ENCODE measurements around the gene SPATA4.
"Not testable (repeated sequence)": the region's sequence is repeated elsewhere in the genome, so short reads cannot be mapped to it uniquely, and the experiment has no call there.

Gene SPATA4

DNA sequence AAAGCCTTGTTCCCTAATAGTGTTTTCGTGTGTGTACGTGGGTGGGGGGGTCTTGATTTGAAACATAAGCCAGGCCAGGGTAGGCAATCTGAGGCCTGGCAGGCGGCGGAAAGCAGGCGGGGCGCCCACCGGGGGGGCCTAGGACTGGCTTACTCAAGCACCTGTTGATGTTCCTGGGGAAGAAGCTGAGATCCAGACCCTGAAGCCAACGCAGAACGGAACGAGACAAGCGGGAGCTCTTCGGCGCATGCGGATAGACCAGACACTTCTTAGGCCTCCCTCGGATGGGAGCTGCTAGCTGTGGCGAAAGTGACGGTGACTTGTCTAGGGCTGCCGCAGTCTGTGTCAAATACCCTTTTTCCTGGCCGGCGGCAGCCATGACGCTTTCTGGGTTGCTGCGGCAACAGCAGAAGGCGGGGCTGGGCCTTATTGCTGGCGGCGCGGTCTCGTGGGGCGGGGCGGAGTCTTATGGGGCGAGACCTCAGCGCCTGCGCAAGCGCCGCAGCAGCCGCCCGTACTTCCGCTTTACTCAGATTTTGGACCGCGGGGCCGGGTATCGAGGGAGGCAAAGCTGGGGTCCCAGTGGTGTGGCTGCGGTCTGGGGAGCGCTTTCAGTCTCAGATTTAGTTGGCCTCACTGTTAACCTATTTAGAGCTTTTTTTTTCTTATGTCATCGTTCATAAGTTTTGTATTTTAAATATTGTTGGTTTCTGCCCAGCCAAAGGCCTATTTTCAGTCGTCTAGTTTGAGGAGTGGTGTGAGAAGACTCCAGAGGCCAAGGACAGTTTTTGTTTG is at the start of gene SPATA4:
Gene SPATA4 (minus strand): TSS at position 402 of the 795 bp plus-strand sequence. CDS start 23 bp downstream, at position 379.
- DNase-seq (ENCODE audit: low read depth) = peak; percentile 93

DNA sequence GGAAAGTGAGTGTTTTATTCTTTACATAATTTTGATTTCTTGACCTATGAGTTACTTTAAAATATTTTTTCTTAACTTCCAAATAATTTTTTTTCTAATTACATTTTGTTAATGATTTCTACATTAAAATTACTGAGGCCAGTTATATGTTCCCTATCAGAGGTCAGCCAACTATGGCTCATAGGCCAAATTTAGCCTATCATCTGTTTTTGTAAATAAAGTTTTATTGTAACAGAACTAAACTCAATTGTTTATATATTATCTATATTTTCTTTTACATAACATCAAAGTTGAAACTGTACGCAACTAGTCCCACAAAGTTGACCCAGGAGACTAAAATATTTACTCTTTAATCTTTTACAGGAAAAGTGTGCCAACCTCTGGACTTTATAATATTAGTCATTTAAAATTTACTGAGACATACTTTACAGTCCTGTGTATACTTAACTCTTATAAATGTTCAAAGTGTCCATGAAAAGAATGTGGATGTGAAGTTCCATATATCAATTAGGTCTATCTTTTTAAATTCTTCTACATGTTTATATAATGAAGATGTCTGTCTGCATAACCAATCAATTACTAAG is 47.5 kb upstream of the SPATA4 start:
- no peak for DNase-seq (ENCODE audit: low read depth)

DNA sequence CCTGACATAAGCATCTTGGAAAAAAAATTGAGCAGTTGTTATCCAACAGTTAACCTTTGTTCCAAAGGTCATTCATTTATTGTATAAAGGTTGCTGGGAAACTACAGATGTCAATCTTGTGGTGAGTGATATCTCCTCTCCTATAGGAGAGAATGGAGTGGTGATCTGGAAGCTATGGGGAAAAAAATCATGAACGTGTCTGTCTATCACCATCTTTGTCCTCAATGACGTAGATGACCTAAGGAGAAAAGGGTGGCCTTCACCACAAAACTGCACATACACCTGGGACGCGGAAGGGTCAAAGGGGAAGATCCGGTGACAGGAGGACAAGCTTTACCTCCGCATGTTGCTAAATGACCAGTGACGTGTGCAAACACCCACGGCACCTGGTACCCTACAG is 46.3 kb upstream of the SPATA4 start:
- no peak for DNase-seq (ENCODE audit: low read depth)

GRCh38 chr4:176238826-176239225 is 43.4 kb upstream of the SPATA4 start:
- no peak for DNase-seq (ENCODE audit: low read depth)

- peak; percentile 91 for DNase-seq (ENCODE audit: low read depth)
These were observed 42.8 kb upstream of the SPATA4 start for GRCh38 chr4:176238157-176238610.

DNA sequence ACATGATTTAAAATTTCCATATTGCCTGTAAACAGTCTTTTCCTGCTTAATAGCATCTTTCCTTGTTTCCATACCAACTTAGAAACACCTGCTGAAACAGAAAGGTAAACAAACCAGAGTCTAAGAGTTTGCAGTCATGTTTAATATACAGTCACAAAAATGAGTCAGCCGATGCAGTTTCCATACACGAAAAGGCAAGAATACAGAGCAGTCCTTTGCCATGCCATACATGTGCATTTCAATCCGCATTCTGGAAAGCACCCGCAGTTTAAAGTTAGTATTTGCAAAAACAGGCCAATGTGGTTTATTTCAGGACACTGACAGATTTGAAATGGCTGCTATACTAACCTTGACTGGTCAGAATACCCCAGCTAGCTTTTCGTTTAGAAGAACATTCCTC is 41.6 kb upstream of the SPATA4 start:
- DNase-seq (ENCODE audit: low read depth) = no peak

DNA sequence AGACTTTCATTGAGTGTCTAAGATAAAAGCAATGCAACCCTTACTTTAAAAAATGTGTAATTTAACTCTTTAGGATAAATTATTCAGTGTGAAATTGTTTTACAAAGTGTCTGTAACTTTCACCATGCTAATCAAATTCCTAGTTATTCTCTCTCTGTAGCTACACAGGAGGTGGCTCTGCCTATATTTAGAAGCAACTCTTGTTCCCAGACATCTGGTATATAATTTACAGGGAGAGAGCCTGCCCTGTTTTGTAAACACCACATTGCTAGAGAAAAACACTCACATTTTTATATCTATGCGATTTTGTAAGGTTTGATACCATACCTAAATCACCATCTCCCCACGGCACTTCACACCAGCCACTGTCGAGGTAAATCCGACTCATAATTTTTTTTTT is 35.5 kb upstream of the SPATA4 start:
- DNase-seq (ENCODE audit: low read depth) = no peak

- no peak for DNase-seq (ENCODE audit: low read depth)
These were observed 34.3 kb upstream of the SPATA4 start for GRCh38 chr4:176229645-176230044.

GRCh38 chr4:176226736-176227135 is 31.4 kb upstream of the SPATA4 start:
- DNase-seq (ENCODE audit: low read depth) = no peak

DNA sequence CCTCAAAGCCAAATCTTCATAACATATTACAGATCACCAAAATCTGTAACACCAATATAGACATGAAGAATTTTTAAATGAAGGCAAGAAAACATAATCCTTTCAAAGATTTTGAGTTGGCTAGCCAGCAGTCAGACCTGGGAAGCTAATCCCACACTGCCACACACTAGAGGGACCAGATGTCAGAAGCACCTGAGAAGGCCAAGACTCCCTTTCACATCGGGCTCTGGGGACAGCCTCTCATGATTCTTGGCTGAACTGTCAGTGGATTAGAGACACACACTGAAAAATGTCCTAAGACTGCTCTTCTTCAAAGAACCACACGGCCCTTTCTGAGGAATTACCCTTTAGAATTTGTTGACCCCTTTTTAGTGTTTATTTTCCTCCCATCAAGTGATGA is 28.2 kb upstream of the SPATA4 start:
- no peak for DNase-seq (ENCODE audit: low read depth)

DNA sequence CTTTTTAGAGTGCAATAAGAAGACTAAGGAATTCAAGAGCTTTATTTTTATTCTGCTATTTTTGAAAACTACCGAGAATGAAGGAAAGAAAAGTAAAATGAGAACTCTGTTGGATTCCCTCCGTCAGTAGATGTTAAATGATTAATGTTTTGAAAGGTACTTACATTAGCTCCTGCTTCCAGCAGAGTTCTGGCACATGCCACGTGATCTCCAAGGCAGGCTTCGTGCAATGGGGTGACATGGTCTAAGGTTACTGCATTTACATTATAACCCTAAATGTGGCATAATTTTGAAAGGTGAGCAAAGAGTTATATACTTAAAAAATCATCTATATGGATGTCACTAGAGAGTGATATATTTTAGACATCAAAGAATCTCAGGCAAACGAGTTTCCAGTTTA is 26.8 kb upstream of the SPATA4 start:
- DNase-seq (ENCODE audit: low read depth) = no peak

- no peak for DNase-seq (ENCODE audit: low read depth)
These were observed 22.1 kb upstream of the SPATA4 start for GRCh38 chr4:176217510-176217909.

DNA sequence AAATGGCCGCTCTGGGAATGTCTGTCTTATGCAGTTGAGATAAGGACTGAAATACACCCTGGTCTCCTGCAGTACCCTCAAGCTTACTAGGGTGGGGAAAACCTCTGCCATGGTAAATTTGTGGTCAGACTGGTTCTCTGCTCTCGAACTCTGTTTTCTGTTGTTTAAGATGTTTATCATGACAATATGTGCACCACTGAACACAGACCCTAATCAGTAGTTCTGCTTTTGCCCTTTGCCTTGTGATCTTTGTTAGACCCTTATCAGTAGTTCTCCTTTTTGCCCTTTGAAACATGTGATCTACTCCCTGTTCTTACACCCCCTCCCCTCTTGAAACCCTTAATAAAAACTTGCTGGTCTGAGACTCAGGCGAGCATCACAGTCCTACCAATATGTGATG is 17.0 kb upstream of the SPATA4 start:
- DNase-seq (ENCODE audit: low read depth) = not testable (repeated sequence)

GRCh38 chr4:176210579-176211296 is 15.4 kb upstream of the SPATA4 start:
- DNase-seq (ENCODE audit: low read depth) = no peak

GRCh38 chr4:176210101-176210500 is 14.7 kb upstream of the SPATA4 start:
- no peak for DNase-seq (ENCODE audit: low read depth)

DNA sequence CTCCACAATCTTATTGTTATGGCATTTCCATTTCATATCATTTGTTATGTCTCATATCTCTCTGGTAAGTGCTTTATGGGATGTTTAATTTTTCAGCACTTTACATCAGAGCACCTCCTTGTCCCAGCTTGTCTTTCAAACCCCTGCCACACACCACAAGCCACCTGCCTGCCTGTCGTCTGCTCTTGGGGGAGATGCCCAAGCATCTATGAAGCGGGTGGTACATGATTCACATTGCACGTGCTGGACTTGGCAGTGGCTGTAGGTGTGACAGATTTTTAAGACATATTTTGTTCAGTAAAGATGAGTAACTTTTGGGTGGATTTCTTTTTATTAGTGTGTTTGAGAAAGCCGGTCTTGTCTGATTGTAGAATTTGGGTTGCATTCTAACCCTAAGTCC is 14.2 kb upstream of the SPATA4 start:
- DNase-seq (ENCODE audit: low read depth) = no peak

DNA sequence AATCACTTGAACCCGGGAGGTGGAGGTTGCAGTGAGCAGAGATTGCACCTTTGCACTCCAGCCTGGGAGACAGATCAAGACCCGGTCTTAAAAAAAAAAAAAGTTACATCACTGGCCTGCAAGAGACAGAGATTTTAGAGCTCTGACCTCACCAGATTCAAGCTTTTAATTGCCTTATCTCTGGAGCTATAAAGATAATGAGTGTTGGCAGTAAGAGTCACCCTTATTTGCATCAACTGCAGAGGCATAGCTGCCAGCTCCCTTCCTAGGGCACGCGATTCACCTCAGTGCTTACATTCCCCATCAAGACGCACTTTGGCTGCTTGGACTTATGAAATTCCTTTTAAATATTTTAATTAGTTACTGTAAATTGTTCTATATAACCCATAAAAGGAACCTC is 12.5 kb upstream of the SPATA4 start:
- DNase-seq (ENCODE audit: low read depth) = no peak

- no peak for DNase-seq (ENCODE audit: low read depth)
These were observed 9.9 kb upstream of the SPATA4 start for GRCh38 chr4:176205299-176205698.

- peak; percentile 15 for DNase-seq (ENCODE audit: low read depth)
These were observed 3.0 kb upstream of the SPATA4 start for GRCh38 chr4:176198316-176198903.

- peak; percentile 35 for DNase-seq (ENCODE audit: low read depth)
These were observed 1.4 kb downstream of the SPATA4 start for GRCh38 chr4:176193938-176194337.

DNA sequence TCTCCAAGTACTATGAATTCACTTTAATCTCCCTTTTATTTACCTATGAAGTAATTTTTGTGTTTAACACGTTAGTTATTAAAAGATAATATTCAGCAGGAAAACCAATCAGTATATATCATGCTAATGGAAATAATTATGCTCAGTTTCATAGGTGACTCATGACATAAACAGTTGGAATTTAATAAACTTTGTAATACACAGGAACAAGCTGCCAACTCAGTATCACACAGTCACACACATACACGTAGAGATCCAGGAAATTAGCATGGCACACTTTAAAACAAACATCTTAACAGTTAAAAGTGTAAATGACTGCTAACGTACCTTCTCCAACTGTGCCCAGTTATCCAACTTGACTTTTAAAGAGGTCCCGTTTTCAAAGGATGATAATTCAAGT is 2.3 kb downstream of the SPATA4 start:
- peak; percentile 45 for DNase-seq (ENCODE audit: low read depth)

GRCh38 chr4:176191974-176192373 is 3.4 kb downstream of the SPATA4 start:
- peak; percentile 34 for DNase-seq (ENCODE audit: low read depth)
